Ovary (tissue), 9 donors: ENCODE measurements around the gene THEMIS2. TPM values are rescaled to one million over a fixed set of nuclear protein-coding genes. Genes with fewer than 3 reads are reported as not detected.
"Not testable (repeated sequence)": the region's sequence is repeated elsewhere in the genome, so short reads cannot be mapped to it uniquely, and the experiment has no call there.

Source experiments
- DNase-seq, 5 donors: peaks; one replicate each; pipeline ENCODE4 v3.0.0-alpha.2; 2019 to 2020
- H3K27ac ChIP-seq, 2 donors: fragments of 200-600 bp; one replicate each; pipeline versions ENCODE4 v1.5.1 to v1.8.0; 2019 to 2022
- H3K27me3 ChIP-seq: fragments of 200-600 bp; one replicate; pipeline ENCODE4 v1.8.0; 2022
- H3K36me3 ChIP-seq: fragments of 200-600 bp; sonication (generic); one replicate; pipeline ENCODE4 v1.5.1; 2019
- H3K4me1 ChIP-seq: one replicate; pipeline ENCODE4 v1.8.1; 2013; ENCODE audit warnings: mild to moderate bottlenecking, moderate library complexity; ENCODE audit not compliant: insufficient read depth
- H3K4me3 ChIP-seq: fragments of 200-600 bp; sonication (generic); one replicate; pipeline ENCODE4 v1.5.1; 2017
- H3K9me3 ChIP-seq, 2 donors: fragments of 200-600 bp in 1 of 2; sonication (generic) in 1 of 2; one replicate each; pipeline versions ENCODE4 v1.5.1 to v1.8.1; 2013 to 2019; ENCODE audit warnings: mild to moderate bottlenecking in 1 of 2, moderate library complexity in 1 of 2
- EP300 ChIP-seq: sonication (generic); formaldehyde crosslinking; IDR thresholded peaks from one replicate; pipeline ENCODE4 v1.6.1; 2017; ENCODE audit warnings: antibody characterized with exemption
- POLR2A ChIP-seq: fragments of 450-650 bp; IDR thresholded peaks from one replicate; pipeline ENCODE4 v1.6.1; 2017; ENCODE audit warnings: antibody characterized with exemption, mild to moderate bottlenecking, moderate library complexity
- WGBS, 3 donors: extraction: QIAGEN DNeasy Blood & Tissue Kit in 1 of 3; methylation state at CpG; one replicate each; pipeline versions ENCODE4 v1.1.5 to v1.1.7; 2013 to 2017; 5-methylcytosine and 5-hydroxymethylcytosine counted together
- intact Hi-C, 4 donors: fragments of 100-400 bp; cut with DNase I; formaldehyde crosslinking; loops; one replicate each; pipeline versions ENCODE4 v1.11.0 to v1.15.1; 2022 to 2023
- polyA plus RNA-seq, 2 donors: library from polyadenylated mRNA; stranded (reverse); fragments of 200-250 nt in 1 of 2; fragments of 350-450 nt in 1 of 2; fragmentation: Illumina TruSeq in 1 of 2; extraction: RNeasy Lipid Tissue Mini Kit (QIAGEN cat#74804) in 1 of 2; gene quantifications; one replicate each; pipeline ENCODE4 v1.2.3, GENCODE V29; 2013 to 2014
- total RNA-seq, 7 donors: library from RNA; depleted of rRNA in 2 of 7; stranded (reverse); fragments of >200 nt in 2 of 7; fragmentation: NEBNext Ultra II Directional in 3 of 7; extraction: Animal tissue kit (Norgen Biotek cat#: 25700) in 3 of 7; gene quantifications; one replicate each; pipeline versions ENCODE4 v1.1.0 to v1.2.4, GENCODE V29; 2016 to 2023
- TF ChIP-seq, protein P1 (sequence below), 3 donors: fragments of 450-650 bp in 2 of 3; fragments of 200-600 bp in 1 of 3; IDR thresholded peaks; one replicate each; pipeline versions ENCODE4 v1.5.1 to v1.8.0; 2016 to 2022; ENCODE audit warnings: antibody characterized with exemption in 3 of 3, mild to moderate bottlenecking in 1 of 3
- donor health status: DM: no; HTN: no; CAD: no; lungs with moderate emphysema.
- donor health status: DM: no; HTN: no; CAD: no.
- donor health status: Bipolar disorder and iron deficiency.
- donor health status: DM: yes; HTN: yes; CAD: no.
- donor health status: DM: no; HTN: no; CAD: no.
- donor health status: DM: yes; HTN: yes; CAD: no.

The THEMIS2 gene
- total and polyA plus RNA-seq, 9 donors, result 2.7 to 16.9 (median 7.8) TPM

DNA sequence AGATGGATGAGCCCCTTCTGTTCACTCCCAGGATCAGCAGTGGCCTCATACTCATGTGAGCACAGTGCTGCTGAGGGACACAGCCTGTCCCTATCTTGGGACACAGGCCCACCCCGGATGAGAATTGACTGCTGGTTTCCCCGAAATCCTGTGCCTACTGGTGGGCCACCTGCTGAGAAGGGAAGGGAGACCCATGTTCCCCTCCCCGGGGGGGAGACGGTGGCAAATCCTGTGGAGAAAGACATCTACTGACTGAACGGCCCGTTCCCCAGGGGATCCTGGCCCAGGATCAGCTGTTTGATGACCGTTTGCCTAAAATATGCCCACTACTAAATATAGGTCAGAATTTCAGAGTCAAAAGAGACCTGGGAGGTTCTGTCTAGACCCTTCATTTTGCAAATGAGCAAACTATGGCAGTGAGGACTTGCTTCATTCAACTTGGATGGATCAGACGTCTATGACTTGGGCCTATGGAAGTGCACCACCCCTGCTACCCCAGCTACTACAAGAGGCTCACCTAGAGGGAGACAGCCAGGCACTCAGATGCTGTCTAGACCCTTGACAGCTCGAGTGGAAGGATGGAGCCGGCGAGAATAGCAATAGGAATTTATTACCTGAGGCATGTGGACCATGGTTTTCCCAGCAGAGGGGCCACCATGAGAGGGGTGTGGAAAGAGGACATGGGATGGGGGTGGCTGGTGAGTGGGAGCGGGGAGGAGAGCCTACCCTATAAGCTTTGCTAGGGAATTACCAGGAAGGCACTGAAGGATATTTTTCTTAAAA, 15.6 kb upstream of the THEMIS2 start:
- intact Hi-C loops, result no loop called here
- Histone ChIP-seq H3K27me3 (no peaks in the 10 kb centered on the region), H3K27ac (no peak overlapping the region), H3K9me3 (no peaks in the 10 kb centered on the region), H3K36me3 (no peaks in the 10 kb centered on the region), H3K4me3 (no peak overlapping the region), H3K4me1 (no peaks in the 10 kb centered on the region)
- no peak for TF ChIP-seq EP300
- TF ChIP-seq, protein P1, sequence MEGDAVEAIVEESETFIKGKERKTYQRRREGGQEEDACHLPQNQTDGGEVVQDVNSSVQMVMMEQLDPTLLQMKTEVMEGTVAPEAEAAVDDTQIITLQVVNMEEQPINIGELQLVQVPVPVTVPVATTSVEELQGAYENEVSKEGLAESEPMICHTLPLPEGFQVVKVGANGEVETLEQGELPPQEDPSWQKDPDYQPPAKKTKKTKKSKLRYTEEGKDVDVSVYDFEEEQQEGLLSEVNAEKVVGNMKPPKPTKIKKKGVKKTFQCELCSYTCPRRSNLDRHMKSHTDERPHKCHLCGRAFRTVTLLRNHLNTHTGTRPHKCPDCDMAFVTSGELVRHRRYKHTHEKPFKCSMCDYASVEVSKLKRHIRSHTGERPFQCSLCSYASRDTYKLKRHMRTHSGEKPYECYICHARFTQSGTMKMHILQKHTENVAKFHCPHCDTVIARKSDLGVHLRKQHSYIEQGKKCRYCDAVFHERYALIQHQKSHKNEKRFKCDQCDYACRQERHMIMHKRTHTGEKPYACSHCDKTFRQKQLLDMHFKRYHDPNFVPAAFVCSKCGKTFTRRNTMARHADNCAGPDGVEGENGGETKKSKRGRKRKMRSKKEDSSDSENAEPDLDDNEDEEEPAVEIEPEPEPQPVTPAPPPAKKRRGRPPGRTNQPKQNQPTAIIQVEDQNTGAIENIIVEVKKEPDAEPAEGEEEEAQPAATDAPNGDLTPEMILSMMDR (IDR thresholded peaks at IDR 0.05), result no peak
- TF ChIP-seq POLR2A, result no peak
- 64 to 69% (median 65%) methylated on average over 12 of the region's 12 CpGs for WGBS, 3 donors
- no peak for DNase-seq

DNA sequence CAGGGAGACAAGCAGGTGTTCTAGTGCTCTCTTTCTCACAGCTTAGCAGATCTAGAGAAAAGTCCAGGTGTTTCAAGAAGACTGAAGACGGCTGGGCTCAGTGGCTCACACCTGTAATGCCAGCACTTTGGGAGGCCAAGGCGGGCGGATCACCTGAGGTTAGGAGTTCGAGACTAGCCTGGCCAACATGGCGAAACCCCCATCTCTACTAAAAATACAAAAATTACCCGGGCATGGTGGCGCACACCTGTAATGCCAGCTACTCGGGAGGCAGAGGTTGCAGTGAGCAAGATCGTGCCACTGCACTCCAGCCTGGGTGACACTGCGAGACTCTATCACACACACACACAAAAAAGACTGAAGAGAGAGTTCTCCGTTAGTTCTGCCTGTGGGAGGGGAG, 14.8 kb upstream of the THEMIS2 start:
- DNase-seq, H3K4me3 ChIP-seq, H3K9me3 ChIP-seq, H3K27ac ChIP-seq, intact Hi-C loops, H3K27me3 ChIP-seq, H3K36me3 ChIP-seq, H3K4me1 ChIP-seq: not testable (repeated sequence)
- 76 to 84% (median 77%) methylated on average over 11 of the region's 11 CpGs for WGBS, 3 donors

DNA sequence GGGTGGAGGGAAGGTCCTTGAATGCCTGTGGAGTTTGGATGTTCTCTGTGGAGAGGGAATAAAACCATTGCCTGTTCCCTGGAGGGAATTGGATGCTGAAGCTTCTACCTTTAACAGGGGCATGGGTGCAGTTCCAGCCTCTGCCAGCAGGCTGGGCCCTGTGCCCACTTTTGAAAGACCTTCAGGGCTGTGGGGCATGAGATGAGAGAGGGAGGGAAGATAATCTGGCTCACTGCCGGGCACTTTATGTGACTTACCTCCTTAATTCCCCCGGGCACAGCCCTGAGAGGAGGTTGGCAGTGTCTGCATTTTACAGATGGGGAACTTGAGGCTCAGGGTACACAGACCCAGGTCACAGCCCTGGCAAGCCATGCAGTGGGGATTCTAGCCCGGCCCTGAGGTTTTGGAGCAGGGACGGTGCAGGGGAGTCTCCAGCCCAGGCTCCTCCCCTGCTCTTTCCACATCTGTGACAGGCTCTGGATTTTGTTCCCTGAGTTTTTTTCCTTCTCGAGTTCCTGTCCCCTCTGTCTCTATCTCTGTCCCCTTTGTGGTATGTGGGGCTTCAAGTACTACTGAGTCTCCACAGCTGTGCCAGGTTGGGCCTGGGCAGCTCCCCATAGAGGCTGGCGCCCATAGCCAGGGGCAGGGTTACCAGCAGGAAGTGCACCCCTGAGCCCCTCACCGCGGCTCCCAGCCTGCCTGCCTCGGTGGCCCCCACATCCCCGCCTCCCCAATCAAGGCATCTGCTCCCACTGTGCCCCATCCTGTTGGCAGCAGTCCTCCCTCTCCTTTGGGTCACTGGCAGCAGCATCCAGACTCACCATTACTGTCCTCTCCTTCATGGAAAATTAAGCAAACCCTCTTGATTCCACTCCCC, 14.0 kb upstream of the THEMIS2 start:
- no peaks in the 10 kb centered on the region for H3K27me3 ChIP-seq
- WGBS, 3 donors, result 27 to 29% (median 27%) methylated on average over 10 of the region's 10 CpGs
- intact Hi-C loops, result no loop called here
- H3K9me3 ChIP-seq, result no peaks in the 10 kb centered on the region
- no peak for TF ChIP-seq POLR2A
- TF ChIP-seq, protein P1 (IDR thresholded peaks at IDR 0.05), result peak; percentile 16 to 61 (median 29)
- no peak overlapping the region for H3K4me3 ChIP-seq
- no peak overlapping the region for H3K27ac ChIP-seq
- H3K4me1 ChIP-seq, result no peaks in the 10 kb centered on the region
- DNase-seq, result peak; percentile 54 to 85 (median 65)
- H3K36me3 ChIP-seq, result no peaks in the 10 kb centered on the region

DNA sequence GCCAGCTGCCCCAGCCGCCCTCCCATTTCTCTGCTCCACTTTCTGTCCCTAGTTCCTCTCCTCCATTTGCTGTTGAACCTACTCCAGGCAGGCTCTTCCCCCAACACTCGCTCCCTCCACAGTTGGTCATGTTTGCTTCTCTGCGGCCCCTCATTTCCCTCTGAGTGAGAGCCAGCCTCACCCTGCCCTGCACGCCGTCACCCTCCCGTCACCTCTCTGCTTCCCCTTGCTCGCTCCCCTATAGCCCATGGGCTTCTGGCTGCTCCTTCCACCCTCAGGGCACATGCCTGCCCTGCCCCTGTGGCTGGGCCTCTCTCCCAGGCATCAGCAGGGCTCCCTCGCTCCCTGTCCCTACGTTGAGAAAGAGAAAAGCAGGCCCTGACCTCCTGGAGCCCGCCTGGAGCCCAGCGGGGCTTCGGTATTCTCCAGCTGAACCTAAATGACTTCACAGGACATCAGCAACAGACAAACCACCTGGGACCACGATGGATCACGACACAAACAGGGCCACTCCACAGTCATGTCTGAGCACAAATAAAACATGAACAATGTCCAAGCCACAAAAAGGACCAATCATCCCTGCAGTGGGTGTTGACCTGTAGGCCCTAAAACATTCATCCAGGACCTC, 13.3 kb upstream of the THEMIS2 start:
- H3K4me1 ChIP-seq, result no peaks in the 10 kb centered on the region
- H3K4me3 ChIP-seq, result no peak overlapping the region
- H3K36me3 ChIP-seq, result no peaks in the 10 kb centered on the region
- no peaks in the 10 kb centered on the region for H3K9me3 ChIP-seq
- H3K27me3 ChIP-seq, result no peaks in the 10 kb centered on the region
- intact Hi-C loops, result no loop called here
- DNase-seq, result no peak
- H3K27ac ChIP-seq, result no peak overlapping the region
- WGBS, 3 donors, result 86 to 91% (median 88%) methylated on average over 14 of the region's 14 CpGs
- TF ChIP-seq EP300 (no peak), POLR2A (no peak)
- TF ChIP-seq, protein P1 (IDR thresholded peaks at IDR 0.05), result no peak
